SK-N-SH (cell line): ENCODE measurements around the gene OR2AE1.
"Not testable (repeated sequence)": the region's sequence is repeated elsewhere in the genome, so short reads cannot be mapped to it uniquely, and the experiment has no call there.

Experiments used
- EZH2phosphoT487 ChIP-seq: fragments of 200-600 bp; sonication (generic); IDR thresholded peaks from 2 replicates; pipeline ENCODE4 v1.6.1; 2017; ENCODE audit warnings: low read depth, mixed run types, mild to moderate bottlenecking, antibody characterized with exemption, moderate library complexity, borderline replicate concordance
- RAD21 ChIP-seq: IDR thresholded peaks from 2 replicates; pipeline ENCODE4 v1.6.1; 2012; ENCODE audit warnings: mild to moderate bottlenecking, low read length

DNA sequence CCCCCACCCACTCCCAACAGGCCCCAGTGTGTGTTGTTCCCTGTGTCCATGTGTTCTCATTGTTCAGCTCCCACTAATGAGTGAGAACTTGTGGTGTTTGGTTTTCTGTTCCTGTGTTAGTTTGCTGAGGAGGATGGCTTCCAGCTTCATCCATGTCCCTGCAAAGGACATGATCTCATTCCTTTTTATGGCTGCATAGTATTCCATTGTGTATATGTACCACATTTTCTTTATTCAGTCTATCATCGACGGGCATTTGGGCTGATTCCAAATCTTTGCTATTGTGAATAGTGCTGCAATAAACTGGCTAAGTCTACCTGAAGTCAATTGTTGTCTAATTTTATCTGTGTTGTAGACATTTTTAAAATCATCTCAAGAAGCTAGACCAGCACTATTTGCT is 9.4 kb downstream of the OR2AE1 start:
- not testable (repeated sequence) for TF ChIP-seq RAD21, EZH2phosphoT487
